Stromal cell of bone marrow (primary cell): ENCODE data around the gene ADORA1.

Experiments
- DNase-seq: peaks from one replicate; pipeline ENCODE4 v3.0.0-alpha.2; 2012; ENCODE audit warnings: low read depth

The ADORA1 gene

GRCh38 chr1:203127666-203128430 is at the start of gene ADORA1:
Gene ADORA1 (plus strand): TSS chr1:203127726. CDS start chr1:203128842, 1,116 bp downstream.
- peak; percentile 43 for DNase-seq

- DNase-seq: no peak
Observed at GRCh38 chr1:203077956-203078355, 49.6 kb upstream of the ADORA1 start.

GRCh38 chr1:203078478-203078877 is 49.0 kb upstream of the ADORA1 start:
- no peak for DNase-seq

- DNase-seq: no peak
Observed at GRCh38 chr1:203080456-203080855, 47.1 kb upstream of the ADORA1 start.

GRCh38 chr1:203081465-203082230 is 45.9 kb upstream of the ADORA1 start:
- DNase-seq: no peak

GRCh38 chr1:203082231-203082505 is 45.4 kb upstream of the ADORA1 start:
- no peak for DNase-seq

GRCh38 chr1:203082571-203083462 is 44.7 kb upstream of the ADORA1 start:
- no peak for DNase-seq

- no peak for DNase-seq
Observed at GRCh38 chr1:203083463-203083921, 44.0 kb upstream of the ADORA1 start.

- DNase-seq: no peak
Observed at GRCh38 chr1:203084588-203085527, 42.7 kb upstream of the ADORA1 start.

GRCh38 chr1:203085528-203086406 is 41.8 kb upstream of the ADORA1 start, which contains the start of gene MYOG:
Gene MYOG (minus strand): TSS chr1:203086012. CDS start chr1:203085961, 51 bp downstream.
- DNase-seq: no peak

GRCh38 chr1:203086992-203087763 is 40.3 kb upstream of the ADORA1 start:
- no peak for DNase-seq

- DNase-seq: no peak
Observed at GRCh38 chr1:203088441-203088840, 39.1 kb upstream of the ADORA1 start.

GRCh38 chr1:203089001-203089650 is 38.4 kb upstream of the ADORA1 start:
- DNase-seq: no peak

GRCh38 chr1:203089651-203090045 is 37.9 kb upstream of the ADORA1 start:
- DNase-seq: no peak

GRCh38 chr1:203090421-203091198 is 36.9 kb upstream of the ADORA1 start:
- DNase-seq: no peak

GRCh38 chr1:203091199-203091477 is 36.4 kb upstream of the ADORA1 start:
- no peak for DNase-seq

GRCh38 chr1:203091761-203092330 is 35.7 kb upstream of the ADORA1 start:
- DNase-seq: no peak
